ENCODE measurements around the gene TAF7. TPM values are rescaled to one million over a fixed set of nuclear protein-coding genes. Genes with fewer than 3 reads are reported as not detected.
"Not testable (repeated sequence)": the region's sequence is repeated elsewhere in the genome, so short reads cannot be mapped to it uniquely, and the experiment has no call there.

TAF7 gene
- polyA plus RNA-seq, 1 of the 3 experiments (the other 2 are of a cell fraction), result 30.6 TPM

GRCh38 chr5:141342773-141343172, 22.2 kb upstream of the TAF7 start:
- Histone ChIP-seq H3K4me1 (ENCODE audit: control insufficient read depth in 1 of 2, insufficient read depth in 2 of 2, low read depth in 1 of 2, low read length in 1 of 2) (no peaks in the 10 kb centered on the region), H3K9me3 (no peaks in the 10 kb centered on the region), H3K27ac (ENCODE audit: low read depth in 2 of 2, low read length in 1 of 2) (no peak overlapping the region), H4K20me1 (ENCODE audit: insufficient read depth) (no peaks in the 10 kb centered on the region), H3K9ac (no peak overlapping the region), H3K4me3 (ENCODE audit: low read depth in 2 of 2, low read length in 1 of 2) (no peak overlapping the region), H3K4me2 (no peak overlapping the region), H3K27me3 (ENCODE audit: insufficient read depth) (no peaks in the 10 kb centered on the region), H3F3A (replicated peaks; ENCODE audit: insufficient read depth) (no peaks in the 10 kb centered on the region), H2AFZ (ENCODE audit: low read depth) (no peak overlapping the region), H3K36me3 (replicated peaks in 1 of 2; ENCODE audit: control insufficient read depth in 1 of 2, insufficient read depth in 2 of 2, low read length in 1 of 2) (no peaks in the 10 kb centered on the region), H3K9me2 (no peaks in the 10 kb centered on the region), H3K79me2 (ENCODE audit: insufficient read depth) (no peaks in the 10 kb centered on the region)
- no peak for TF ChIP-seq POLR2AphosphoS5 (IDR thresholded peaks at IDR 0.05; ENCODE audit: low read depth, low read length)
- TF ChIP-seq SMC3 (IDR thresholded peaks at IDR 0.05; ENCODE audit: low read depth, low read length), result no peak
- TF ChIP-seq USF1 (IDR thresholded peaks at IDR 0.05; ENCODE audit: borderline replicate concordance, low read depth), result no peak
- TF ChIP-seq FOSL2 (IDR thresholded peaks at IDR 0.05; ENCODE audit: borderline replicate concordance, low read depth), result no peak
- POLR2A ChIA-PET, result no interaction called here
- CTCF ChIA-PET, result interaction anchor here (1.2 to 2.0 kb wide), 4 partner anchors 13 to 221 kb away, joined by 3 to 6 read pairs (median 4); partner anchors contain the start of genes PCDHGA1 and PCDHGB7
- WGBS (ENCODE audit: low lambda C conversion rate), result 0% methylated on average over 1 of the region's 1 CpG
- DNase-seq, result no peak

- POLR2A ChIA-PET, H3K9me2 ChIP-seq, DNase-seq: not testable (repeated sequence)
These were observed 20.3 kb upstream of the TAF7 start for GRCh38 chr5:141340781-141341354.

GRCh38 chr5:141338538-141339306, 18.1 kb upstream of the TAF7 start, which contains the start of gene PCDHGA2:
PCDHGA2 (plus strand) TSS chr5:141338760.
- POLR2A ChIA-PET, result interaction anchor here (0.7 kb wide), 1 partner anchor 225 kb away, joined by 4 read pairs; no protein-coding TSS in a partner anchor
- no peak within 1 kb of the TSS for H2AFZ ChIP-seq (ENCODE audit: low read depth)
- TF ChIP-seq RFX5 (IDR thresholded peaks at IDR 0.05; ENCODE audit: low read length) (no peak), CHD2 (IDR thresholded peaks at IDR 0.05; ENCODE audit: low read length, partially characterized antibody) (no peak), SIN3A (IDR thresholded peaks at IDR 0.05; ENCODE audit: borderline replicate concordance, low read depth, low read length) (no peak), RXRA (IDR thresholded peaks at IDR 0.05; ENCODE audit: borderline replicate concordance, low read depth) (no peak), RCOR1 (IDR thresholded peaks at IDR 0.05; ENCODE audit: low read length) (no peak), GABPA (IDR thresholded peaks at IDR 0.05; ENCODE audit: low read depth) (no peak), SMC3 (IDR thresholded peaks at IDR 0.05; ENCODE audit: low read depth, low read length) (no peak), IRF3 (IDR thresholded peaks at IDR 0.05; ENCODE audit: low read depth, low read length) (no peak), MEF2A (IDR thresholded peaks at IDR 0.05; ENCODE audit: borderline replicate concordance, low read depth) (no peak), CTCF (IDR thresholded peaks at IDR 0.05) (peak; percentile 43)

More at GRCh38 chr5:141340781-141341354, 20.3 kb upstream of the TAF7 start:
- WGBS (ENCODE audit: low lambda C conversion rate), result 61% methylated on average over 27 of the region's 45 CpGs
- not testable (repeated sequence) for H3K36me3 ChIP-seq (replicated peaks in 1 of 2; ENCODE audit: control insufficient read depth in 1 of 2, insufficient read depth in 2 of 2, low read length in 1 of 2); H3K4me3 ChIP-seq (ENCODE audit: low read depth in 2 of 2, low read length in 1 of 2); H3K9me3 ChIP-seq; H3K4me2 ChIP-seq; H2AFZ ChIP-seq (ENCODE audit: low read depth); H3K4me1 ChIP-seq (ENCODE audit: control insufficient read depth in 1 of 2, insufficient read depth in 2 of 2, low read depth in 1 of 2, low read length in 1 of 2); H3K9ac ChIP-seq; H3K79me2 ChIP-seq (ENCODE audit: insufficient read depth); H3K27ac ChIP-seq (ENCODE audit: low read depth in 2 of 2, low read length in 1 of 2); H3F3A ChIP-seq (replicated peaks; ENCODE audit: insufficient read depth); H4K20me1 ChIP-seq (ENCODE audit: insufficient read depth); H3K27me3 ChIP-seq (ENCODE audit: insufficient read depth)
- CTCF ChIA-PET, result interaction anchor here (2.9 kb wide), 1 partner anchor 217 kb away, joined by 11 read pairs; no protein-coding TSS in a partner anchor

More at GRCh38 chr5:141338538-141339306, 18.1 kb upstream of the TAF7 start, which contains the start of gene PCDHGA2:
- H3K79me2 ChIP-seq (ENCODE audit: insufficient read depth), result no peaks in the 10 kb centered on the region
- CTCF ChIA-PET, result interaction anchor here (0.6 to 2.9 kb wide), 14 partner anchors 9 to 254 kb away, joined by 3 to 11 read pairs (median 5); partner anchors contain the start of genes PCDHB14, PCDHGA1 and TAF7
- H3K36me3 ChIP-seq (replicated peaks in 1 of 2; ENCODE audit: control insufficient read depth in 1 of 2, insufficient read depth in 2 of 2, low read length in 1 of 2), result no peaks in the 10 kb centered on the region
- peaks cover 14% of the 10 kb centered on the region for H3K9me3 ChIP-seq
- no peaks in the 10 kb centered on the region for H4K20me1 ChIP-seq (ENCODE audit: insufficient read depth)
- no peak within 1 kb of the TSS for H3K4me2 ChIP-seq
- no peaks in the 10 kb centered on the region for H3K4me1 ChIP-seq (ENCODE audit: control insufficient read depth in 1 of 2, insufficient read depth in 2 of 2, low read depth in 1 of 2, low read length in 1 of 2)
- H3K9ac ChIP-seq, result no peak within 1 kb of the TSS
- no peak within 1 kb of the TSS for H3K27ac ChIP-seq (ENCODE audit: low read depth in 2 of 2, low read length in 1 of 2)
- peak; percentile 46 for DNase-seq
- peak within 1 kb of the TSS in 1 of 2 experiments; percentile 17; a peak in 1 of 4 replicates for H3K4me3 ChIP-seq (ENCODE audit: low read depth in 2 of 2, low read length in 1 of 2)
- H3K9me2 ChIP-seq, result no peaks in the 10 kb centered on the region
- H3F3A ChIP-seq (replicated peaks; ENCODE audit: insufficient read depth), result no peaks in the 10 kb centered on the region
- WGBS (ENCODE audit: low lambda C conversion rate), result 51% methylated on average over 16 of the region's 27 CpGs
- H3K27me3 ChIP-seq (ENCODE audit: insufficient read depth), result no peaks in the 10 kb centered on the region

Data from SK-N-SH (cell line).